GOT3 (cell line): ENCODE data around the gene LFNG.

Source experiments
- DNase-seq: peaks from one replicate; lab custom pipeline; 2025; ENCODE audit warnings: mixed read lengths; lab: John Stamatoyannopoulos, UW

LFNG gene

DNA sequence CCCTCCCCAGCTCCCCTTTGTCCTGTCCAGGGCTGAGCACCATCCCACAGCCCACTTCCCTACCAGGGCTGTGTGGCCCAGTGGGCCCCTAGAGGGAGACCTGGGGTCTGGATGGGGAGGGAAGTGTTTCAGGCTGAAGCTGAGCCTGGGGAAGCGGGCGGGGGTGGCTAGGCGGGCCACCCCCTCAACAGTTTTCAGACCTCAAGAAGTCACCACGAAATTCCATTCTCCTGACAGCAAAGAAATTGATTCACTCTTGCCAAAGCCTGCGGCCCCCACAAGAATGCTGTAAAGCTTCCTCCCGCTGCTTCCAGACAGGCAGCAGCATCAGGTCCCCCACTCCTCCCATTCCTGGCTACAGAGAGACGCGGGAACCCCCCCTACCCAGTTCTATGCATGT, 2.5 kb upstream of the LFNG start:
- DNase-seq, result no peak

DNA sequence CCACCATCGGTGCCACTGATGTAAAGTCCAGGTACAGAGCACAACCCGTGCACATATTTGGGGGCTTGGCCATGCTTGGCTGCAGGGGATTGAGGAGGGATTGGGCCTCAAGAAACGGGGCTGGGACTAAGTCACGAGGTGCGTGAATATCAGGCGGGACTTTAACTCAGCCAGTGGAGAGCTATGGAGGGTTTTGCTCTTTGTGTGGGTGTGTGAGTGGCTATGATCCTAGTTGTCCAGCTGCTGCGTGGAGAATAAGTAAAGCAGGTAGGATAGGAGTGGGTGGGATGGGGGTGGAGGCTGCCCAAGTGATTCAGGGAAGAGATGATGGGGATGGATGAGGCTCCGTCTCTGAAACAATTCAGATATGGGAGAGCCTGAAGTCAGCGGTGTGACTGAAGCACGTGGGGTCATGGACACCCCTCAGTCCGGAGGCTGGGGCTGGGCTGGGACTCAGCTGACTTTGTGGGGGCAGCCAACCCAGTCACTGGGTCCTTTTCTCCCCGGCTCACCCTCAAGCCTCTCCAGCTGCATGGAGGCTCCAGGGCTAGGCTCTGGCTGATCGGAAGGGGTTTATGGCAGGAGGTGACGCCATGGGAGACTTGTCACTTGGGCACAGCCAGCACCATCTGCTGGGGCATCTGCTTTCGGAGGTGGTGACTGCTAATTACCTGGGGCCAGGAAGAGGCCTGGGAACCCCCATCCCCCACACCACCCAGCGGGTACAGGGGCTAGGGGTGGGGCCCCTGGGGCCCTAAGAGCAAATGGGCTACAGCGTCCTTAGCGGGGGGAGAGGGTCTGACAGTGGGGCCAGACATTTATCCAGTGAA, 1.7 kb upstream of the LFNG start:
- DNase-seq, result no peak

DNA sequence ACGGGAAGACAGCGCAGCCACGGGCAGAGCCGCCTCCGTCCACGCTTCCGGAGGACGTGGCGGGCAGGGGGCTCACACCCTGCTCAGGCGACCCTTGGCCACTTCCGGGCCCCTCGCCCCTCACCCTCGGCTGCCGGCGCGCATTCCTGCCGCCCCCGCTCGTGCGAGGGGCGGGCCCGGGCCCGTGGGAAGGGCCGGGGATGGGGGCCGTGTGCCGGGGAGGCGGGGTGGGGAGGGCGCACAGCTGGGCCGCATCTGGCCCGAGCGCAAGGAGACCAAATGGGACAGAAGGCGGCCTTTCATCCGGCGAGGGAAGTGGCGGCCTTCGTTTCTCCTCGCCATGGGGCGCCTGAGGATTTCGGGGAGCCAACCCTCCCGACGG, 846 bp upstream of the LFNG start:
- DNase-seq, result no peak

DNA sequence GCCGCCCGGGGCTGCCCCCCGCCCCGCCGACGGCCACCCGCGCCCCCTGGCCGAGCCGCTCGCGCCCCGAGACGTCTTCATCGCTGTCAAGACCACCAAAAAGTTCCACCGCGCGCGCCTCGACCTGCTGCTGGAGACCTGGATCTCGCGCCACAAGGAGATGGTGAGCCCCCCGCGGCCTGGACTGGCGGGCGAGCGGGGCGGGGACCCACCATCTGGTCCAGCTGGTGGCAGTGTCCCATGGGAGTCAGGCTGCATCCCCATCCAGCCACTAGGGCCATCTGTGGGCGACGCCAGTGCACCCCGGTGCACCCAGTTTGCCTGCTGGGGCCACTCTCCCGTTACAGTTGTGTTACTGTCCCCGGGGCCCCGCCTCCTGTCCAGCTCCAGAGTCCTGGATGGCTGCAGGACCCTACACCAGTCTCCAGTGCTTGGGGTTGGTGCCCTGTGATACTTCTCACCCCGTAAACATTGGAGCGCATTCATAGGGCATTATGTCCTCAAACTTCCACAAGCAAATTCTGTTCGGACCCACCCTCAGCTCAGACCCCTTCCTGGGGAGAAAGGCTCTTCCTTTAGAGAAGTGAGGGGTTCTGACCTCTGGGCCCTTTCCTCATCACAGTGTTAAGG, 672 bp downstream of the LFNG start:
- no peak for DNase-seq

DNA sequence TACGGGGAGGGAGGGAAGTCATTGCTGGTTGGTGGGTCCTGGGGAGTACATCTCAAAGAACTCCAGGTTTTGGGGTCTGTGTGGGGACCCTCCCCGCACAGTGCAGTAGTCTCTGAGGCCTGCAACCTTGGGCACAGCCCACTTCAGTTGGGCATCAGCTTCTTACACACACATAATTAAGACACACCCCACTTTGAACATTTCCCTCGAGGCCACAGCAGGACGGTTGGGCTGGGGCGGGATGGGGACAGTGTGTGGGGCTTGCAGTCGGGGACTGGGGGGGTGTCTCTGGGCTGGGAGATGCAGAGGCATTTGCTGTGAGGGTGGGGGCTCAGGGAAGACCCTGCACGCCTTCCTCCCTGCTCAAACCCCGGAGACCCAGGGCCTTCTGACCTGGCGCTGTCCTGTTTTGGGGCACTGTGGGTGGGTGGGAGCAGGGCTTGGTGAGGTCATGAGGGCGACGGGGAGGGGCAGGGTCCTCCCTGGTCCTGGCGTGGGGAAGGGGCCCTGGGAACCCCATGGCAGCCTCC, 1.3 kb downstream of the LFNG start:
- no peak for DNase-seq

DNA sequence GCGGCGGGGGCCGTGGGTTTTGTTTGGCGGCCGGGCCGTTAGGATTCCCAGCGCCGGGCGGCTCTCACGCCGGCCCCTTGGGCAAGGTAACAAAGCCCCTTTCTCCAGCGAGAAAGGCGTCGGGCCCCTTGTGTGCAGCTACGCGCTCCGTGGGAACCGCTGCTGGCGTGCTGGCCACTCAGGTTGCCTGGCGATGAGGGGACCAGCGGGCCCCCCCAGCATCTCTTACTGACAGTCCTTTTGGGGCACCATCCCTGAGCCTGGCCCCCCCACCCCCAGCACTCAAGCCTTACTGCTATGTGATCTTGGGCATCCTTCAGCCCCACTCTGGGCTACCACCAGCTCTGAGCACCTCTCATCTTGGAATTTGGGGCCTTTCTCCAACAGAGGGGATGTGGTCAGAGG, 1.8 kb downstream of the LFNG start:
- no peak for DNase-seq

DNA sequence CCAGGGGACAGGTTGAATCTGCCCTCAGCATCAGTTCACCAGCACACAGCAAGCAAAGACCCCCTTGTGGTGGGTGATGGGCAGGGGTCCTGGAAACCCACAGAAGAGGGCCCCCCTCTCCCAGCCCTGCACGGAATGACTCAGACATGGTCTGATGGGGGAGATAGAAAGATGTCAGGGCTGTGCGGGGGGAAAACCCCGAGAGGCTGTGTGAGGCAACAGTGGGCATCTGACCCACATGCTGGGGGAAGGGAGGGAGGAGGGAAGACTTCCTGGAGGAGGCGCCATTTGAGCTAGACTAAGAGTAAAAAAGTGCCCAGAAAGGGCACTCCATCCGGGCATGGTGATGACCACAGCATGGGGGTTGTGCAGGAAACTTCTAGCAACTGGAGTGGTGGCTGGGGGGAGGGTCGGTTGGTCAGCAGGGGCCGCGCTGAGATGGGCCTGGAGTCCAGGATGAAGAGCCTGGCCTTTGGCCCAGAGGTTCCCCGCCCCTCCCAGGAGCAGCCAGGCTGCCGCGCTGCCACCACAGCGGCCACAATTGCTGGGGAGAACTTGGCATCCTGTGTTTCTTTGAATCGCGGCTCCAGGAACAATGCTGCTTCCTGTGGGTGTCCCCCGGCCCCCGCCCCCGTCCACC, 2.5 kb downstream of the LFNG start:
- no peak for DNase-seq

DNA sequence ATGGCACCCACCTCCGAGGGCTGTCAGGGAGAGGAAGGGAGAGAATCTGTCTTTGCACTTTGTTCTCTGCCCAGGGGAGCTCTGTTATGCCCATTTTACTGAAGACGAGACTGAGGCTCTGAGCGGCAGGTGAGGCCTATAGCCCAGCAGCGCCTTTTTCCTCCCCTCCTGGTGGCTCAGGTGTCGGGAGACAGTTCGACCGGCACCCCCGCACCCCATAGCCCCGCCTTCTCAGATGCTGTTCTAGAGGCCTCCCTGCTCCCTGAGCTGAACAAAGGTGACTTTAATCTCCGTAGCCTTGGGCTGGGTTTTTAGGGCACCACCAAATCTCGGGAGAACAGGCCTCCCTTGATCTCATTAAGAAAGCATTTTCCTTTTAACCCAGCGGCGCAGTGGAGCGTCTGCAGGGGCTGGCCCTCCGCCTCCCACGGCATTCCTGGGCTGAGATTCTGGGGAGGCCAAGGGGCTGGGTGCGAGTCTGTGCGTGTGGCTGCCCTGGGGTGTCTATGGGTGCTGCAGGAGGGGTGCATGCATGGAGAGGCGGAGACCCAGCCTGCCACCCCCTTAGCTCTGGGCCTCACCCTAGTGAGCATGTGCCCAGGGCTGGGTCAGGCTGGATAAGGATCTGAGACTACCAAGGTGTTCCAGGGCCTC, 3.3 kb downstream of the LFNG start:
- no peak for DNase-seq

DNA sequence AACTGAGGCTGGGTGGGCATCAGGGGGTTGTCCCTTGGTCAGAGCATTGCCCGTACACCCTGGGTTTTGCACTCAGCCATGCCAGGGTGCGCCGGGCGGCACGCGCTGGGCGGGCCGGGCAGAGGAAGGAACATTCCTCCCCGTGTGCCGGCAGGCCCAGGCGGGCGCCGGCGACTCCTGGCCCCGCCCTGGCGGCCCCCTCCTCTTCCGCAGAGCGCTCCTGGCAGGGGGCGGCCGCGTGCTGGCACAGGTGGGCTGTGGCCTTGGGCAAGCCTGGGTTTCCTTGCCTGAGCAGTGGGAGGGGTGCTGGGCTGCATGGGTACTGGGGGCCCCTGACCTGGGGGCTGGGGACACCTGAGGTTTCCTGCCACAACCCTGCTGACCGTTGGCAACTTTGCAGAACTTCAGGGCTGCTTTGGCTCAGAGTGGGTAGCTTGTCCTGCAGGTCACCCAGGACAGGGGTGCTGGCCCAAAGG, 3.9 kb downstream of the LFNG start:
- no peak for DNase-seq

DNA sequence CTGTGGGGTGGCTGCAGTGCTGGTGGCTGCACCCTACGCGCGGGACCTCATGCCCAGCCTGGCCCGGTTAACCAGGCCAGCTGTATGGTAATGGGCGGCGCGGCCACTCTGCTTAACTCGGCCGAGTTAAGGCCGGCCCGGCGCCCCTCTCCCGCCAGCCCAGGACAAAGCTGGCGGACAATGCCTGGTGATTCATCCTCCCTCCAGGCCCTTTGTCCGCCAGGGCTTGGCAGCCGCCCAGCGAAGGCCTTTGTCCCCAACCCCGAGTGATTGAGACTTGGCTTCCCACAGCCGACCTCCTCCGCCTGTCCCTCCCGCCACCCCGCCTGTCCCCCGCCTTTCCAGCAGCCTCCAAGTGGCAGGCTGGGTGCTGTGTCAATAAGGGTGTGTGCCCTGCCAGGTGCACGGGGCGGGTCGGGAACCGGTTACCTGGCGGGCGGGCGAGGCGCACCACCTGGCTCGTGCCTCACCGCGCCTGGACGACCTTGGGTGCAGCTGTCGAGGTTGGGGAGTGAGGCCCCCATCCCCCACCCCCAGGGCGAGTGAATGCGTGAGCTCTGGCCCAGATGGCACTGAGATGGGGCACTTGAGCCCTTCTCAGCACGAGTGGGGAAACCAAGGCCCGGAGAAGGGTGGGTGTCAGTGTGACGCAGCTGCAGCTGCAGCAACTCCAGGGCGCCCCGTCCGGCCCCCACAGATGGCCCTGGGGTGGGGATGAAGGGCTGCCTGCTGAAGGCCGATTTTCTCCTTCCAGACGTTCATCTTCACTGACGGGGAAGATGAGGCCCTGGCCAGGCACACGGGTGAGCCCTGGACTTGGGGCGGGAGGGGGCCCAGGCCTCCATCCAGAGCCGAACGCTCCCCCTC, 4.6 kb downstream of the LFNG start:
- DNase-seq, result no peak

DNA sequence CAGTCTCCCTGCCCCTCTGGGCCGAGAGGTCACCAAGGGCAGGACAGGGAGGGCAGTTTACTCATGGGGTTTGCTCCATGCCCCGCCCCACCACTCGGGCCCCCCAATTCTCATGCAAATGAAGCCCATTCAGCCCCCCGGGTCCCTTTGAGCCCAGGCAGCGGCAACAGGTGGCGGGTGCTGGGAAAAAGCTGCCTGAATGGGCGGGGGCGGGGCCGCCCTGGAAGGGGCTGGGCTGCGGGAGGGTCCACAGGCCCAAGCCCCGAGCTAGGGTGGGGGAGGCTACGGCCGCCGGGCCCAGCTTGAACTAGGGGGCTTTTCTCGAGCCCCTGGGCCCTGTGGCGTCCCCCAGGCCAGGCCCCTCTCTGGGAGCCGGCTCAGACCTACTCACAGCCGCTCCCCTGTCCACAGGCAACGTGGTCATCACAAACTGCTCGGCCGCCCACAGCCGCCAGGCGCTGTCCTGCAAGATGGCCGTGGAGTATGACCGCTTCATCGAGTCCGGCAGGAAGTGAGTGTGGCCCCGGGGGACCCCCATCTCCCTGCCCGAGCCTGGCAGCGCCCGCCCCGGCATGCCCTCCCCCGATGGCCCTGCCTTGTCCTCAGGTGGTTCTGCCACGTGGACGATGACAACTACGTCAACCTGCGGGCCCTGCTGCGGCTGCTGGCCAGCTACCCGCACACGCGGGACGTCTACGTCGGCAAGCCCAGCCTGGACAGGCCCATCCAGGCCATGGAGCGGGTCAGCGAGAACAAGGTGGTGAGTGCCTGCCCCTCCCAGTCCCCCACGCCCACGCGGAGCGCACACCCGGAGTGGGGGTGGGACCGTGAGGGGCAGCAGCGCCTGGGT, 5.5 kb downstream of the LFNG start:
- no peak for DNase-seq

DNA sequence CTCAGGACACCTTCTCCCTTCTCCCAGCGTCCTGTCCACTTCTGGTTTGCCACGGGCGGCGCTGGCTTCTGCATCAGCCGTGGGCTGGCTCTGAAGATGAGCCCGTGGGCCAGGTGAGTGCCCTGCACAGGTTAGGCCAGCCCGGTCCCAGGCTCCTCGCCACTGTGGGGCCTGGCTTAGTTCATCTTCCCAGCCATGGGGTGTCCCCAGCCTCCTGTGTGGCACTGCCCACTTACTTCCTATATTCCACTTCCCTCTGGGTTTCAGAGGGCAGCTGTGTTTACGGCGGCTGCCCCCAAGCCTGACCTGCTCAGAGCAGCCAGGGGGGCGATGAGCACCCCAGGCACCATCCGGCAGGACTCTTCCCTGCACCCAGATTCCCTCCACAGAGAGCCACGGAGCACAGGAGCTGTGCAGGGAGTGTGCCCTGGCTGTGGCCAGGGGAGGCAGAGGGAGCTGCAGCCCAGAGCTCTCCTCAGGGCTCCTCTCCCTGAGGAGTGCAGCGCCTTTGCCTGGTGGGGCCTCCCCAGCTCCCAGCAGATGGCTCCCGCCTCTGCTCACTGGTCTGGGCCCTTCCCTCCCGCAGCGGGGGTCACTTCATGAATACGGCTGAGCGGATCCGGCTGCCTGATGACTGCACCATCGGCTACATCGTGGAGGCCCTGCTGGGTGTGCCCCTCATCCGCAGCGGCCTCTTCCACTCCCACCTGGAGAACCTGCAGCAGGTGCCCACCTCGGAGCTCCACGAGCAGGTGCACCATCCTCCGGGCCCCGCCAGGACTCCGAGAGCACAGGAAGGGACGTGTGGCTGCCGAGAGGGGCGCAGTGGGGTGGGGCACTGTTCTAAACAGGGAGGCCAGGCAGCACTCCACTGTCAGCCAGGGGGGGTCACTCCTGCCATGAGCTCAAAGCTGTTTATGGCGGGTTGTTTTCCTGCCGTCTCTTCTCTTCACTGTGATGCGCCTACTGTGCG, 6.4 kb downstream of the LFNG start:
- DNase-seq, result no peak

DNA sequence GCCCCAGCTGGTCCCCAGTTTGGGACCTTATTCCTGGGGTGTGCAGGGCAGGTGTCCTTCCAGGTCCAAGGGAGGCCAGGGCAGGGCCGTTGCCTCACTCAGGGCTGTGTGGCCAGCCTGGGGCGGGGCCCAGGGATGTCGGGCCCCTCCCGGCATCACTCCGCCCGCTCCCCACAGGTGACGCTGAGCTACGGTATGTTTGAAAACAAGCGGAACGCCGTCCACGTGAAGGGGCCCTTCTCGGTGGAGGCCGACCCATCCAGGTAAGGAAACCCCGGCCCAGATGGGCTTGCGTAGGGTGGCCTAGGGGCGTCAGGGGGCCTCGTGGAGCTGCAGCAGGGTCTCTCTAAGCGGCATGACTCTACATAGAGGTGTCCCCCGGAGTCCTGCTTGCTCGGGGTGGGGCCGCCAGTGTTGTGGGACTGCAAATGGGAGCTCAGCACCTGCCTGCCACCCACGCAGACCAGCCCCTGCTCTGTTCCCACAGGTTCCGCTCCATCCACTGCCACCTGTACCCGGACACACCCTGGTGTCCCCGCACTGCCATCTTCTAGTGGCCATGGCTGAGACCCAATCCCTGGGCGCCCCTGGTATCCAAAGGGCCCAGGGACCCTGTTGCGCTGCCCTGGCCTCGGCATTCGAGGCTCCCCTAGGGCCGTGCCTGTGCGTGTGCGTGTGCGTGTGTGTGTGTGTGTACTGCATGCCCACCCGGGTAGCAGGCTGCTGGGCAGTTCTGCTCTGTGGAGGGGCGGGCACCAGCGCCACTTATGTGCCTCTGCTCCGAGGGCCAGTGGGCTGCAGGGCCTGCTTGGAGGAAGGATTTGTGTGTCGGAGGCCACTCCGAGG, 7.3 kb downstream of the LFNG start:
- no peak for DNase-seq

DNA sequence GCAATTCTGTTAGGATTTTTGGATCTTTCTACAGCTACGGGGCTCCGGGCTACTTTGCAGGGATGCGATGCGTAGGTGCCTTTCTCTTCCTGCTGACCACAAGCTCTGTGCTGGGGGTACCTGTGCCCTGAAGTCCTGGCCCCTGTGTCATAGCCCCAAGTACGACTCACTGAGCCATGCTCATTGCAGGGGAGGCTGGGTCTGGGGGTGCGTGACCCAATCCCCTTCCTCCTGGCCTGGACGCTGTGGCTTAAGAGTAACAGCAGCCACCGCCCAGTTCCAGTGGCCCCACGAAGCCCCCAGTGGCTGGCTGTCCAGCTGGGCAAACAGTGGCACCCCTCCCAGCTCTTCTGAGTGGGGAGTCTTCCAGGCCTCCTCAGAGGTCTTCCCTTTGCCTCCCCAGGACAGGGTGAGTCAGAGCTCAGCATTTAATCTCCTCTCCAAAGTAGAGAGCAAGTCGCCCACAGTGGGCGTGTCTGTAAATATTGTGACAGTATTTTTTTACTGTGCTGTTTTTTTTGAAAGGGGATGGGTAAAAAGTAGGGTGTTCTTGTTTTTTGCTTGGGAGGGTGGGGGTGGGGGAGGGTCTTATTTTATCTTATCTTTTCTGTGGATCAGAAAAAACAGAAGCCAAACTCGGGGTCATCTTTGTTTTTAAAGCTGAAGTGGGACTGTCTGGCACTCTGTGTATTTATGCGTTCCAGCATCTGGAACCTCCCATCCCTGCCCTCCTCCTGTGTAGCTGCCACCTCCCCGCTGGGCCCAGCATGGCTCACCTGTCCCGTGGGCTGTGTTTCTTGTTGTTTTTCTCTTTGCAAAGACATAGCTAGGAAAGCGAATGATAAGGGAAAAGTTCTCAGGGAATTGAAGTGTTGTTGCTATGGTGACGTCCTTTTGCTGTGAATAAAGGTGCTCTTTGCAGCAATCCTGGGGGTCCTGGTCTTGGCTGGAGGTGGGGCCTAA, 8.2 kb downstream of the LFNG start:
- DNase-seq, result no peak

DNA sequence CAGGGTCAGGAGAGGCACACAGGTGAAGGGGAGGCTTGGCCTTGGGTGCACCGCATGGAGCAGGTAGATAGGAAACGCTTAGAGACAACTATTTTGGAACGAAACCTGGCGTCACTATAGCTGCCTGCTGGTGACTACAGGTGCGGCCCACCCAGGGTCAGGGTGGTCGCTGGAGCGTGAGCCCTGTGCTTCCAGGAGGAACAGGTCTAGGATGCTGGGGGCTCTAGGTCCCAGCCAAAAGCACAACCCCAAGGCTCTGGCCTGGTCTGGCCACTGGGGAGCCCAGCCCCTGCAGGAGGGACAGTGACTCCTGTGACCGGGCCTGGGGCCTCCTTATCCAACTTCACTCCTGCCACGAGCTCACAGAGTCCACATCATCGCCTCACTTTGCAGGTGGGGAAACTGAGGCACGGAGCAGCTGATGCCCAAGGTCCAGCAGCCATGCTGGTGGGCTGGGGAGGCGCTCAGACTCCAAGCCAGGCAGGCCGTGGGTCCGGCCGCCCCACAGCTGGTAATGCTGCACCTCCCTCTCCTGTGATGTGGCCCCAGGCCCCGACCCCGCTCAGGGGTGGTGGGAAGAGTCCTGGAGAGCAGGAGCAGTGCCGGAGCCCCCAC, 9.0 kb downstream of the LFNG start:
- no peak for DNase-seq

DNA sequence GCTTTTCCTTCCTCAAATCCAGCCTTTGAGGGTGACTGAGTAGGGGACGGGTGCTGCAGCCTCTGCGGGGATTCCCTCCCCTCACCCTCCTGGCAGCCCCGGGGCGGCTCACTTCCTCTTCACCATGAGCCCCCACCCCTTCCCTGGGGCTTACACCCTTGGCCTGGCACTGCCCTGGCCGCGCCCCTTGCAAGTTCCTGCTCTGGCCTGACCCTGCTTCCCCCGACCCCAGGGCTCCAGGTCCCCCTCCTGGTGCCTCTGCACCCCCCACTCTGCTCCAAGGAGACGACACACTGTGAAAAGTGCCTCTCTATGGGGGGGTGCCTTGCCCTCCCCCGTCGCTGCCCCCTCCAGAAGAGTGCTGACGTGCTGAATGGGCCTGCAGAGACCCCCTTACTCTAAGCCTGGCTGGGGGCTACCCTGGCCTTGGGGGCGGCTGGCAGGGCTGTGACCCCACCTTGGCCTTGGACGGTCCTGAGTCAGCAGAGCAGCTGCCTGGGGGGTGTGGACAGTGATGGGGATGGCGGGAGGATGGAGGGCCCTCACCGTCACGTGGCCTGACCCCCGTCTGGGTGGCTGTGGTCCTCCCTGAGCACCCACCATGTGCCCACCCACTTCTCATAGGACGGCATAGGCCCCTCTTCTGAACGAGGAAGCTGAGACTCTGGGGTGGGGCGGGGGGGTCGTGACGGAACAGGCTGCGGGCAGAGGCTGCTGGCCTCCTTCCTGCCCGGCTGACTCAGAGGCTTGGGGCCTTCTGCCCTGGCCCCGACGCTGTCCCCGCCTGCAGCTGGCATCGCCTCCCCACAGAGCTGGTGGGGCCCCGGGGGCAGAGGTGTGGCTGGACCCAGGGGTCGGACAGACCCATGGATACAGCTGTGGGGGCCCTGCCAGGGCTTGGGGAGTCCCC, 9.8 kb downstream of the LFNG start:
- DNase-seq, result no peak
